NOMO-1 (cell line): ENCODE data around the gene PLB1.

Experiments used
- DNase-seq, 2 experiments: peaks; one replicate each; lab custom pipeline; 2025; ENCODE audit not compliant: unreplicated experiment in 2 of 2; lab: John Stamatoyannopoulos, UW

PLB1 gene

DNA sequence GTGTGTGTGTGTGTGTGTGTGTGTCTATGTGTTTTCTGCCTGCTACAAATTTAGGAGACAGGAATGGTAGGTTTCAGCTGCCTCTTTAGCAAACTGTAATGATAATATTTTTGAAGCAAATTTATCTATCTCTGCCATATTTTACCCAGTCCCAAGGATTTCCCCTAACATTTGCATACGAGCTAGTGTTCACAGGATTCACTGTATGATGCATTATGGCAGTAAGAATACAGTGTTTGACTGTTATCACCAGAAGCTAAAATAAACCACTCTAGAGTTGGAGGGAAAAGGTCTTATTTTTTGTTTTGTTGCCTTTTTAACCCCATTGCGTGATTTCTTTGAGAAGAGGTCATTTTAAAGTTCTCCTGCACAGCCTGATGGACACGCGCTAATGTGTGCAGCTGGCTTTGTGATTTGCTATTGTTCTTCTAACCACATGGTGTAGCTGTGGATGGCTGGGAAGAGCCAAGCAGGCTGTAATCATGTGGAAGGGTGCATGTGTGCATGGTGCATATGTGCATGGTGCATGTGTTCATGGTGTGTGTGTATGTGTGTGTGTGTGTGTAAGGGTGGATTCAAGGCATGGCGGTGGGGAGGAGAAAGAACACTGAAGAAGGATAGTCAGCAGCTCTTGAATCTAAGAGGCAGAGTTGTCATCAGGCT, 62.4 kb downstream of the PLB1 start:
- DNase-seq, result no peak

DNA sequence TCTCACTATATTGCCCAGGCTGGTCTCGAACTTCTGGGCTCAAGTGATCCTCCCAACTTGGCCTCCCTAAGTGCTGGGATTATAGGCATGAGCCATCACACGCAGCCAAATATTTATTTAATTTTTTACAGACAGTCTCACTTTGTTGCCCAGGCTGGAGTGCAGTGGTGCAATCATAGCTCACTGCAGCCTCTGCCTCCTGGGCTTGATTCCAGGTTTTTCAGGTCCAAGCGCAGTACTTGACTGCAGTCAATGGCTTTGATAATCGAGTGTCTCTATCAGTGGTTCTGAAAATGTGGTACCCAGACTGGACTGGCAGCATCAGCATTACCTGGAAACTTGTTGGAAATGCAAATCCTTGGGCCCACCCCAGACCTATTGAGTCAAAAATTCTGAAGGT, 63.1 kb downstream of the PLB1 start:
- no peak for DNase-seq

DNA sequence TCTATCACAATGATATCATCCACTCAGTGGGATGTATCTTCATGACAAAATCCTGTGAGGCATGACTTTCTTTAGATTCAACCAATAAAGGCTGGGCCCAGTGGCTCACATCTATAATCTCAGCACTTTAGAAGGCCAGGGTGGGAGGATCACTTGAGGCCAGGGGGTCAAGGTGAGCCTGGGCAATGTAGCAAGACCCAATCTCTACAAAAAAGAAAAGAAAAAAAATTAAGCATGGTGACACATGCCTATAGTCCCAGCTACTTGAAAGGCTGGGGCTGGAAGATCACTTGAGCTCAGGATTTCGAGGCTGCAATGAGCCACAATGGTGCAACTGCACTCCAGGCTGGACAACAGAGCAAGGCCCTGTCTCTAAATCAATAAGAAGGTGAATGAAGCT, 68.0 kb downstream of the PLB1 start:
- no peak for DNase-seq

DNA sequence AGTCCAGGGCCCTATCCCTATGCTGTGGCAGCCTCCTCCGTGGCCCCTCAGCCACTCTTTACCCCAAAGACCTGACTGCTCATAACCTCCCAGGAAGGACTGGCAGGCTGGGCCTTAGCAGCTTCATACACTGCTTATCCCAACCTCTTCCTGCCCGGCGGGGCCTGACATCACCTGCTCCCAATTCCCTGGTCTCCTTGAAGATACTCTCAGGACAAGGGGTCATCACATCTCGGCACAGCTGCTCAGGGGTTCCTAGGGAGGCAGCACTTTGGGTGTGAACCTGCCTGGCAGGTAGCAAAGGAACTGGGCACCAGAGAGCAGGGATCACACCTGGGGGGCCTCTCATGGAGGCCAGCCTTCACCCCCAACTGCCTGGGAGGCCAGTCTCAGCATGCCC, 68.5 kb downstream of the PLB1 start:
- no peak for DNase-seq

DNA sequence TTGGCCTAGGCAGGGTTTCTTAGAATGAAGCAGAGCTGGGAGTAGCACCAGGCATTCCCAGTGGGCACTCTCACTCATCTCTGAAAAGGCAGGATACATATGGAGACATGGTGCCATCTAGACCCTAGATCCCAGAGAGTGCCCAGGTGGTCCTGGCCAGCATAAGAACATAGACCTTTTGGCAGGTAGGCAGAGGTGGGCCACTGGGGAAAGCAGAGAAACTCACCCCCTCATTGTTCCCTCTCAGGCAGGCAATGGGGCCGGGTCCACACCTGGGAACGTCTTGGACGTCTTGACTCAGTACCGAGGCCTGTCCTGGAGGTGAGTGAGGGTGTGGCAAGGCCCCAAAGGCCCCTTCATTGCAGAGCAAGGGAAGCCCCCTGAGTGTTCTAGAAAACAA, 69.2 kb downstream of the PLB1 start:
- no peak for DNase-seq

DNA sequence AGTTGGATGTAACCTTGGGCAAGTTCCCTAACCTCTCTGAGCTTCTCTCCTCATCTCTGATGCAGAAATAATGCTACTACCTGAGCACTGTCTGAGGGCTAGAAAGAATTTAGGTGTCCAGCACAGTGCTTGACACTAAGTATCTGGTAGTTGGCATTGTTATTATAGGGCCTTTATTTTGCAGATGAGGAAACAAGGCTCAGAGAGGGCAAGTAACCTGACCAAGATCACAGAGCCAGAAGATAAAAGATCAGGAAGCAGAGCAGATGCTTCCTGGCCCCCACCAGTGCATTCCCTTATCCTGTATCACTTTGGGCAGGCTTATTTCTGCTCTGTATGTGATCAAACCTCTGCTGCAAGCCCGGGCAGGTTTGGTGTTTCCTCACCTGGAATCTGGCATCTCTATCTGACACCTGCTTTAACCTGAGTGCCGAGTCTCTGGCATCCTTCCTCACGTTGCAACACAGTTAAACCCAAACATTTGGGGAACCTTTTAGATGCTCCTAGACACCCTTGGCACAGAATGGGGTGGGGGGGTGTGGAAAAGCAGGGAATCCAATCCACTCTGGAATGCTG, 69.9 kb downstream of the PLB1 start:
- no peak for DNase-seq

DNA sequence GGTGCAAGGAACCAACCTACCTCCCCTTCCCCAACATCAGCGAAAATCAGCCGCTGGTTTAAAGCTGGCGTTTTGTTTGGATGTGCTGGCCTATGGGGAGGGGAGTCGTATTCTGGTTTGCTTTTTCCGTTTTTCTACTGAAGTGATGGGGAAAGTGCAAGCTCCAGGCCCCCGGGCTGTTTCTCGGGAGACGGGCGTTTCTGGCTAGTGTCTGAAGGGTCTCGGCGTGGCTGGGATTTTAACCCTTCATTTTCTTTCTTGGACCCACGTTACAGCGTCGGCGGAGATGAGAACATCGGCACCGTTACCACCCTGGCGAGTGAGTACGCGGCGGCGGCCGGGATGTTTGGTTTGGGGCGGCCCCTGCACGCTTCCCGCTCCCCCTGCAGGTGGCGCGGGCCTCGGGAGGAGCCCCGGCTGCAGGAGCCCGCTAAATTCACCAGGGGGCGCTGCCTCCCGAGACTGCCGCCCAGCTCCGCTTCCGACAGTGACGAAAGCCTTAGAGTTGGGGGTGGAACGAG, 70.7 kb downstream of the PLB1 start:
- peak; percentile 79 to 81 for DNase-seq

DNA sequence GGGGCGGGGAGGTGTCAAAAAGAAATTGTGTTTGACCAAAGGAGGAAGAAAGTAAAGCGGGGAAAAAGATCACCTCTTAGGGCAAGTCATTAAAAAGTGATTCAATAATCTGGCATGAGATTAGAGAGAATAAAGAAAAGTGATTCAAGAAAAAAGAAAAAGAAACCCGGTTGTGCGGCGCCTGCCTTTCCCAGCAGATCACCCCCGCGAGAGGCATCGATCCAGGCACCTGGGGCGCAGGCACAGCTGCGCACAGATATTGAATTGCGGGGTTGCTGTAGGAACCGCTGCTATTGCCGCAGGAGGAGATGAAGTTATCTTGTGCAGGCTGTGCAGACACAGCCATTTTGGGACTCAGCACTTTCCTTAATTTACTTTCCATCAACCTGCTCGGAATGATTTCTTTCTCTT, 71.2 kb downstream of the PLB1 start:
- DNase-seq, result no peak

DNA sequence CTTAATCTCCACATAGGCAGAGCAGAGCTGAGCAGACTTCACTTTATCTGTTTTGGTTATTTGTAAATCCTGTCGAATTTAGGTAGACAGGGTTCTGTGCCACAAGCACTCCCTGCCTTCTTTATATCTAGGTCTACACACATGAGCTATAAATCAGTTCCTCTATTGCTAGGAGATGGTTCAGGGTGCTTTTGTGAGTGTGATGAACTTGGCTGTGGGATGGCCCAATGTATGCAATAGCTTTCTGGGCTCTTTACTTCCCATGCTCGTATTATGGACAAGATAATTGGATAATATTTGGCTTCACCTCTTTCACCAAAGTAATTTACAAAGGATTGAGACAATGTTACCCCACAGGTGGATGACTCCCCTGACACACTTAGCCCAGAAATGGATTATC, 72.2 kb downstream of the PLB1 start:
- DNase-seq, result no peak

DNA sequence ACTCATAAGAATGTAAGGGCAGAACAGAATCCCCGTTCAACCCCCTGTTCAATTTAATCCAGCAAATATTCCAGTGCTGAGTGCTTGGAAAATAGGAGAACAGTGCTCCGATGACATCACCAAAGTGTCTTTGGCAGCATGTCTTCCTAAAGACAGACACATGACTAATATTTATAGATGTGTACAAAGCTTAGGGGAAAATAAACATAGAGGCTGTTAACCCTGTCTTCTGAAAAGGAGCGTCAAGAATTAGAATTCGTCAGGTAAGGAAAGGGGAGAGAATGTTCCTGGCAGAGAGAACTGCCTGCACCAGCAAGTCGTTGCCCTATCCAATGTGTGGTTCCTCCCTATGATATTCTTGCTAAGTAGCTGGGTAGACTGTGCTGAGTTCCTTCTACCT, 72.7 kb downstream of the PLB1 start:
- no peak for DNase-seq

DNA sequence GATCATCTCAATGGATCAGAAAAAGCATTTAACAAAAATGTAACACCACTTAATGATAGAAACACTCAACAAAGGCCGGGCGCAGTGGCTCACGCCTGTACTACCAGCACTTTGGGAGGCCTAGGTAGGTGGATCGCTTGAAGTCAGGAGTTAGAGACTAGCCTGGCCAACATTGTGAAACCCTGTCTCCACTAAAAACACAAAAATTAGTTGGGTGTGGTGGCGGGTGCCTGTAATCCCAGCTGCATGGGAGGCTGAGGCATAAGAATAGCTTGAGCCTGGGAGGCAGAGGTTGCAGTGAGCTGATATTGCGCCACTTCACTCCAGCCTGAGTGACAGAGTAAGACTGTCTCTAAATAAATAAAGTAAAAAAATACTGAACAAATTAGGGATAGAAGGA, 74.6 kb downstream of the PLB1 start:
- DNase-seq, result no peak

DNA sequence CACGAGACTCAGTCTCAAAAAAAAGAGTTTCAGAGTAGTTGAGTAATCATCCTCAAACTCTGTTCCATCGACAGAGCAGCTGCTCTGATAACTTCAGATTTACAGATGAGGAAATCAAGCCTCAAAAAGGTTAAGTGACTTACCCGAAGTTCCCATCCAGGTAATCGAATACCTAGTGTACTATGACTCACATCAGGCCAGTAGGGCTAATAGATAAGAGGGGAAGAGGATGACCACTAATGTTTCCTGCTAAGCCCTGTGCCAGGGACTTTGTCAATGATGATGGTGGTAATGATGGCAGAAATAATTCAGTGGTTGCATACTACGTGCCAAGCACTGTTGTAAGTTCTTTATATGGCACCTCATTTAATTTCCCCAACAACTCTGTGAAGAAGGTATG, 80.9 kb downstream of the PLB1 start:
- no peak for DNase-seq

DNA sequence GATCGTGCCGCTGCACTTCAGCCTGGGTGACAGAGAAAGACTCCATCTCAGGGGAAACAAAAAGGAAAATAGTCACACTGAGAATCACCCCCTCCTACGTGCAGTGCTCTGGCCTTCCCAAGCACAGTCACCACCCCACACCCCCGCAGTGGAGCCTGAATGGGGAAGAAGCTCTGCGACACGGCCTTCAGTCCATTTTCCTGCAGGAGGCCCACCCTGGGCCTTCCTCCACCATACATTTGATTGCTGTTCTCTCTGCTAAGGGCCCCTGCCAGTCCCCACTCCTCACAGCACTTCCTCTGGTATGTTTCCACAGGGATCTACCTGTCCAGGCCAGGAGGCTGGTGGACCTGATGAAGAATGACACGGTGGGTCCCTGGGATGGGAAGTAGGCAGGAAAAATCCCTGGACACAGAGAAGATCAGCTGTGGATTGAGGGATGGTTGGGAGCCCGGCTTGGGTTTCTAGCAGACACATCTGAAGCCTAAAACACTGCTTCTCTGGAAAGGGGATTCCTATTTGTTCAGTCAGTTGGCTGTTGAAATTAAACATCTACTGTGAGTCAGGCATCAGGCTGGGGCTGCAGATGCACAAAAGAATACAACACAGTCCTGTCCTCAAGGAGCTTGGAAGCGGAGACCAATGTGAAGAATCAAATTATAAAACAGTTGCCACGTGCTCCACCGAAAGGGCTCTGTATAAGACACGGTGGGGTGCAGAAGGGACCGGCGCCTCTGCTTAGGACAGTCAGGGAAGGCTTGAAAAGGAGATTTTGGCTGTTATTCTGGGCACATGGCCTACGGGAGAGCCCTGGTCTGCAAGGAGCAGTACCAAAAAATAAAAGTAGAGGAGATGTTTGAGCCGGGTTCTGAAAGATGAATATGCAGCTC, 82.2 kb downstream of the PLB1 start:
- no peak for DNase-seq

DNA sequence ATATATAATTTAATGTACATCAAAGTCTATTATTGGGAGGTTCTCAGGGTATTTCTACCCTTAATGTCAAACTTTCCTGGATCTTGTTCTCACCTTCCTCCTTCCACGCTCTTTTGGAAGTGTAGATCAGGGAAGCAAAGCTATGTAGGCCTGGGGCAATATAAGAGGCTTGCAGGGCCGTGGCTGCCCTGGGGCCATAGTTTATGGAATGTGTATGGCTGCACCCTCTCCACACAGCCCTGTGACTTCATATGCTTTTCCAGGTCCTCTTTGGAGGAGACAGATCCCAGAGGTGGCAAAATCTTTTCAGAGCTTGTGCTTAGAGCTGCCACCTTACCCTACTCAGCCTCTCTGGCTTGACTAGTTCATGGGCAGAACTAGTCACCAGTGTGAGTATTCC, 82.9 kb downstream of the PLB1 start:
- no peak for DNase-seq

DNA sequence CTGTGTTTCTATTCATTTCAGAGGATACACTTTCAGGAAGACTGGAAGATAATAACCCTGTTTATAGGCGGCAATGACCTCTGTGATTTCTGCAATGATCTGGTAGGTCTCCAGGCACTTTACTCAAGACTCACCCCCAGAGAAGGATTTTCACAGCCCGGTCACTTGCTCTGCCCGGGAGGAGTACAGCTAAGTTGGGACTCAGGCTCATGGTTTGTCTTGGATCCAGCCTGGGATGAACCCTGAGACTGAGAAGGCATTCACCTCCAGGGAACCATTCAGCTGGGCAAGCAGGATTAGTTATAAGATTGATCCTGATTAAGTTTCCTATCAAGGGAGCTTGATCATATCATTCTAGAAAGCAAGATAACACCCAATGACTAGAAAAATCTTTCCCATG, 83.7 kb downstream of the PLB1 start:
- DNase-seq, result no peak

DNA sequence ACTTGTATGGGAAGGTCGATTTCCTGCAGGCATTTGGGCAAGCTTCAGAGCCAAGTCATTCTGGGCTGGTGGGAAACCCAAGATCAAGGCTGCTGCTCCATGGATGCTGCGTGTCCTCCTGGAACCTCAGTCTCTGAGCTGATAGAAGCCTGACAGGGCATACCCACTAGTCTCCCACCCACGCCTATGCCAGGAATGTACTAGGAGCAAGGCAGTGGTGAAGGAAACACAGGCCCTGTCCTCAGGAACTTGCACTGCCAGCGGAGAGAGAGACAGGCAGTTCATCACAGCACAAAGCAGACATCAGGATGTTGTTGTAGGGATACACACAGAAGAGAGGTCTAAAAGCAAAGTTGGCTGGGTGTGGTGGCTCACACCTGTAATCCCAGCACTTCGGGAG, 84.2 kb downstream of the PLB1 start:
- no peak for DNase-seq

DNA sequence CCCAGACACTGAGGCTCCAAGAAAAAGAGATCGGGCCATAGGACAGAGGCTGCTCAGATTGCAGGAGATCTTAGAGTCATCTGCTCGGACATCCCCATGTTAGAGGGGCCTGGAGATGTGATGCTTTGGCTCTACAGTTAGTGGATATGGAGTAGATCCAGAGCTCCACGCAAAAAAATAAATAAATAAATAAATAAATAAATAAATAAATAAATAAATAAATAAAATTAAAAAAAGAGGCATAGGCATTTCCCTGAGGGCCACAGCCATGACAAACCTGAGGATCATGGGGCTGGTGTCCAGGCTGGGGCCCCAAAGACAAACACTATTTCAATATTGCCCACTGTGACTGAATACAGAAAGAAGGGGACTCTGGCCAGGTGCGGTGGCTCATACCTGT, 85.5 kb downstream of the PLB1 start:
- no peak for DNase-seq

DNA sequence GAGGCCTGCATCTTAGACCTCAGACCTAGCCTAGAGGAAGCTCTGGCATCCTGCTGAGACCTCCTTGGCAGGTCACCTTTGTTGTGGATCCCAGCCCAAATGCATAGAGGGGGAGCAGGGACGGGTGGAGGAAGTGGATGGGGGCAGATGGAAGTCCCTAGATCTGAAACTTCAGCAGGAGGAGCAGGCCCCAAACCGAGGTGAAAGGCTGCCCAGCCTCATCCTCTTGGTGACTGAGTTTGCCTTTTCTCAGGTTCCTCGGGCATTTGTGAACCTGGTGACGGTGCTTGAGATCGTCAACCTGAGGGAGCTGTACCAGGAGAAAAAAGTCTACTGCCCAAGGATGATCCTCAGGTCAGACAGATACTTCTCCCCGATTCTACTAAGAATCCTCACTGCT, 86.3 kb downstream of the PLB1 start:
- no peak for DNase-seq

DNA sequence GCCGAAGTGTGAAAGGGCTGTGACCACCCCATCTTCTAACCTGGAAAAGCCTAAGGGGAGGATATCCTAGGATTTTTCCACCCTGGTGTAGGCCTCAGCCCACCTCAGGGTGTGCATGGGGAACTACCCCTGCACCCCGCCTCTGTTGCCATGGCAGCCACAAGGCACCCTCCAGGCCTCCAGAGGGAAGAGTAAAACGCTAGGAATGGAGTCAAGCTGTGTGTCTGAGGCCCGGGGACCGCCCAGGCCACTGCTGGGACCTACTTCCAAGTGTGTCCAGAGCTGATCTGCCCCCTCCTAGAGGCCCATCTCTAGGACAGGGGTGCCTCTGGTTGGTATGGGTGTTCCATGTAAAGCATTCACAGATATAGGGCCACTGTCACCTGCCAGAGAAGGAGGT, 86.7 kb downstream of the PLB1 start:
- DNase-seq, result no peak

DNA sequence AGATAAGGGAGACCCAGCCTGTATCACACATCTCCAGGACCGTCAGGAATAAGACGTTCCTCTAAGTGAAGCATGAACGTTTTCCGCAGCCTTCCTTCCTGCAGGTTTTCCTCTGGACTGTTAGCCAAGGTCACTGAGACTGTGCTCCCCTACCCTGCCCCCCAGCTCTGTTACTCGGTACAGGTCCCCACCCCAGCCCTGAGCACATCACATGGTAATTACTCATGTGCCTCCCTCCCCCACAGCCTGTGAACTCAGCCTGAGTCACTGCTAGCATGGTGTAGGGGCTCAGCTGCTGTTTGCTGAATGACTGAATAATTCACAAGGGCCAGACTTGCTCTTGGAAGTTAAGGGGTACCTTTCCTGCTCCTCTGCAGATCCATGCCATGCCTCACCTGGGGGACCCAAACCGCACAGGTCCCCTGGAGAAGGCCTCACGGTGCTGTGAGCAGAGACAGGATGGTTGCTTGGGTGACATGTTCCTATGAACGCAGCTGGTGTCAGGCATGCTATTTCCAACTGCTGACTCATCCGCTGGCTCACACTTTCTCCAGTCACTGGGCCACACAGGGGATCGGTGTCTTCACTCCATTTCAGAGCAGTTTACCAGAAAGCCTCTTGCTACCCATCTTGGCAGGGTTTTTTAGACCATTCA, 88.2 kb downstream of the PLB1 start:
- peak; percentile 42 to 58 for DNase-seq

DNA sequence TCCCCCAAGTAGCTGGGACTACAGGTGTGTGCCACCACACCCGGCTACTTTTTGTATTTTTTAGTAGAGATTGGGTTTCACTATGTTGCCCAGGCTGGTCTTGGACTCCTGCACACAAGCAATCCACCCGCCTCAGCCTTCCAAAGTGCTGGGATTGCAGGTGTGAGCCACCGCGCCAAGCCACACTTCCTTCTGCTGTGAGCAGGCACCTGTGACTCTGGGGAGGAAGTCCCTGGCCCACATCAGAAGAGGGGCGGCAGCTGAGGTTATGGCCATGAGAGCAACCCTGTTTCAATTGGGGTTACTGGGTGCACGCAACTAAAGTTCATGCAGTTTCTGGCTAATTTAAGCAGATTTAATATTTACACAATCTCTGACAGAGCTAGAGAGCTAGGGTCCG, 91.0 kb downstream of the PLB1 start:
- no peak for DNase-seq
